Activated naive CD4-positive, alpha-beta T cell treated with anti-CD3 and anti-CD28 coated beads, Interleukin-2, amount 10 ng/mL, durations not matched to agents 7 days and 5 days (primary cell): Measurements from ENCODE around the gene SIM1.

ENCODE experiments used
- CTCF ChIA-PET: fragments of 350-600 bp; sonication (Branson Sonifier 250); formaldehyde crosslinking; loops from one replicate; lab custom pipeline; 2021; ENCODE audit warnings: antibody characterized with exemption; lab: Charles Lee
- DNase-seq: peaks from one replicate; pipeline ENCODE4 v3.0.0-alpha.2; 2020
- H3K27ac Mint-ChIP-seq: one replicate; pipeline ENCODE4 v1.8.0; 2021; ENCODE audit warnings: mild to moderate bottlenecking, moderate library complexity, mixed read lengths
- H3K27me3 Mint-ChIP-seq: one replicate; pipeline ENCODE4 v1.8.0; 2021; ENCODE audit warnings: mild to moderate bottlenecking, mixed read lengths
- H3K36me3 Mint-ChIP-seq: one replicate; pipeline ENCODE4 v1.8.0; 2021; ENCODE audit warnings: mixed read lengths
- H3K4me1 Mint-ChIP-seq: one replicate; pipeline ENCODE4 v1.8.0; 2021; ENCODE audit warnings: mixed read lengths
- H3K4me3 Mint-ChIP-seq: one replicate; pipeline ENCODE4 v1.8.0; 2021; ENCODE audit warnings: mild to moderate bottlenecking, moderate library complexity, mixed read lengths
- H3K9me3 Mint-ChIP-seq: one replicate; pipeline ENCODE4 v1.8.0; 2021; ENCODE audit warnings: mixed read lengths

The SIM1 gene

GRCh38 chr6:100347901-100348550 is 116.7 kb downstream of the SIM1 start:
- Mint-ChIP-seq H3K4me1 (no peaks in the 10 kb centered on the region), H3K36me3 (no peaks in the 10 kb centered on the region), H3K4me3 (no peak overlapping the region), H3K9me3 (no peaks in the 10 kb centered on the region), H3K27ac (no peak overlapping the region), H3K27me3 (no peaks in the 10 kb centered on the region)
- no peak for DNase-seq
- CTCF ChIA-PET: no interaction called here

- Mint-ChIP-seq H3K27ac (no peak overlapping the region), H3K4me3 (no peak overlapping the region), H3K27me3 (no peaks in the 10 kb centered on the region), H3K4me1 (no peaks in the 10 kb centered on the region), H3K9me3 (no peaks in the 10 kb centered on the region), H3K36me3 (no peaks in the 10 kb centered on the region)
- DNase-seq: no peak
- CTCF ChIA-PET: no interaction called here
Measured at GRCh38 chr6:100346828-100347227, 117.9 kb downstream of the SIM1 start.

GRCh38 chr6:100346203-100346602 is 118.5 kb downstream of the SIM1 start:
- H3K4me3 Mint-ChIP-seq: no peak overlapping the region

GRCh38 chr6:100344761-100345160 is 120.0 kb downstream of the SIM1 start:
- Mint-ChIP-seq H3K4me3 (no peak overlapping the region), H3K4me1 (no peaks in the 10 kb centered on the region), H3K27ac (no peak overlapping the region), H3K9me3 (no peaks in the 10 kb centered on the region), H3K36me3 (no peaks in the 10 kb centered on the region), H3K27me3 (no peaks in the 10 kb centered on the region)
- CTCF ChIA-PET: no interaction called here
- no peak for DNase-seq

More at GRCh38 chr6:100346203-100346602, 118.5 kb downstream of the SIM1 start:
- Mint-ChIP-seq H3K36me3 (no peaks in the 10 kb centered on the region), H3K27ac (no peak overlapping the region), H3K9me3 (no peaks in the 10 kb centered on the region), H3K4me1 (no peaks in the 10 kb centered on the region), H3K27me3 (no peaks in the 10 kb centered on the region)
- DNase-seq: no peak
- CTCF ChIA-PET: interaction anchor here (0.6 kb wide), 1 partner anchor 58 kb away, joined by 5 read pairs; no protein-coding TSS in a partner anchor

GRCh38 chr6:100344321-100344720 is 120.4 kb downstream of the SIM1 start:
- H3K36me3 Mint-ChIP-seq: no peaks in the 10 kb centered on the region
- no peak for DNase-seq
- no peaks in the 10 kb centered on the region for H3K9me3 Mint-ChIP-seq
- H3K27ac Mint-ChIP-seq: no peak overlapping the region
- CTCF ChIA-PET: no interaction called here
- no peaks in the 10 kb centered on the region for H3K27me3 Mint-ChIP-seq
- no peaks in the 10 kb centered on the region for H3K4me1 Mint-ChIP-seq
- no peak overlapping the region for H3K4me3 Mint-ChIP-seq

- Mint-ChIP-seq H3K4me3 (no peak overlapping the region), H3K9me3 (no peaks in the 10 kb centered on the region), H3K27ac (no peak overlapping the region), H3K4me1 (no peaks in the 10 kb centered on the region), H3K36me3 (no peaks in the 10 kb centered on the region), H3K27me3 (no peaks in the 10 kb centered on the region)
- DNase-seq: no peak
- CTCF ChIA-PET: no interaction called here
Measured at GRCh38 chr6:100343316-100344077, 121.2 kb downstream of the SIM1 start.

GRCh38 chr6:100342830-100343229 is 121.9 kb downstream of the SIM1 start:
- Mint-ChIP-seq H3K27me3 (no peaks in the 10 kb centered on the region), H3K27ac (no peak overlapping the region), H3K36me3 (no peaks in the 10 kb centered on the region), H3K9me3 (no peaks in the 10 kb centered on the region), H3K4me3 (no peak overlapping the region), H3K4me1 (no peaks in the 10 kb centered on the region)
- CTCF ChIA-PET: no interaction called here
- DNase-seq: no peak

- no peak overlapping the region for H3K27ac Mint-ChIP-seq
- H3K4me3 Mint-ChIP-seq: no peak overlapping the region
- no peak for DNase-seq
- no peaks in the 10 kb centered on the region for H3K27me3 Mint-ChIP-seq
- CTCF ChIA-PET: no interaction called here
- no peaks in the 10 kb centered on the region for H3K36me3 Mint-ChIP-seq
- H3K4me1 Mint-ChIP-seq: no peaks in the 10 kb centered on the region
- no peaks in the 10 kb centered on the region for H3K9me3 Mint-ChIP-seq
Measured at GRCh38 chr6:100339574-100340255, 125.0 kb downstream of the SIM1 start.

- H3K4me1 Mint-ChIP-seq: no peaks in the 10 kb centered on the region
- no peak overlapping the region for H3K27ac Mint-ChIP-seq
- H3K4me3 Mint-ChIP-seq: no peak overlapping the region
- no peak for DNase-seq
- CTCF ChIA-PET: no interaction called here
- H3K36me3 Mint-ChIP-seq: no peaks in the 10 kb centered on the region
- no peaks in the 10 kb centered on the region for H3K27me3 Mint-ChIP-seq
- no peaks in the 10 kb centered on the region for H3K9me3 Mint-ChIP-seq
Measured at GRCh38 chr6:100338090-100338489, 126.6 kb downstream of the SIM1 start.

GRCh38 chr6:100336876-100337275 is 127.8 kb downstream of the SIM1 start:
- no peak overlapping the region for H3K27ac Mint-ChIP-seq
- DNase-seq: no peak
- no peaks in the 10 kb centered on the region for H3K27me3 Mint-ChIP-seq
- no peak overlapping the region for H3K4me3 Mint-ChIP-seq
- no peaks in the 10 kb centered on the region for H3K36me3 Mint-ChIP-seq
- no peaks in the 10 kb centered on the region for H3K4me1 Mint-ChIP-seq
- no peaks in the 10 kb centered on the region for H3K9me3 Mint-ChIP-seq
- CTCF ChIA-PET: interaction anchor here (1.3 kb wide), 1 partner anchor 29 kb away, joined by 4 read pairs; no protein-coding TSS in a partner anchor

GRCh38 chr6:100335991-100336390 is 128.7 kb downstream of the SIM1 start:
- no peaks in the 10 kb centered on the region for H3K27me3 Mint-ChIP-seq
- no peak for DNase-seq
- no peaks in the 10 kb centered on the region for H3K36me3 Mint-ChIP-seq
- no peaks in the 10 kb centered on the region for H3K9me3 Mint-ChIP-seq
- H3K27ac Mint-ChIP-seq: no peak overlapping the region
- CTCF ChIA-PET: interaction anchor here (1.3 kb wide), 1 partner anchor 30 kb away, joined by 4 read pairs; no protein-coding TSS in a partner anchor
- no peaks in the 10 kb centered on the region for H3K4me1 Mint-ChIP-seq
- H3K4me3 Mint-ChIP-seq: no peak overlapping the region
